ENCODE data around the gene HTR4.

The HTR4 gene

GRCh38 chr5:148595697-148596096 is 58.6 kb downstream of the HTR4 start:
- Histone ChIP-seq H2BK15ac (ENCODE audit: low read depth, poor library complexity, severe bottlenecking) (no peak overlapping the region), H3K9ac (ENCODE audit: low read length) (no peak overlapping the region)
- WGBS, result 90% methylated on average over 5 of the region's 5 CpGs

GRCh38 chr5:148586796-148587195 is 67.5 kb downstream of the HTR4 start:
- no peaks in the 10 kb centered on the region for H3K27me3 ChIP-seq (ENCODE audit: control insufficient read depth in 1 of 2, insufficient read depth in 1 of 2, low read length in 2 of 2)
- no peaks in the 10 kb centered on the region for H3K36me3 ChIP-seq (ENCODE audit: control insufficient read depth in 1 of 2, insufficient read depth in 2 of 2, low read depth in 1 of 2, low read length in 2 of 2)
- H3K4ac ChIP-seq (ENCODE audit: low read depth in 1 of 2, low read length in 2 of 2), result no peak overlapping the region
- no peak overlapping the region for H2BK5ac ChIP-seq (ENCODE audit: low read depth, low read length, poor library complexity, severe bottlenecking)
- H2BK12ac ChIP-seq (ENCODE audit: low read length in 2 of 2), result no peak overlapping the region
- H3K27ac ChIP-seq (ENCODE audit: low read length, poor library complexity, severe bottlenecking), result no peak overlapping the region
- no peak overlapping the region for H2AK5ac ChIP-seq (ENCODE audit: low read length, severe bottlenecking)
- no peak overlapping the region for H3K14ac ChIP-seq (ENCODE audit: low read length in 2 of 2)
- H4K8ac ChIP-seq (ENCODE audit: low read length), result no peak overlapping the region
- 49% methylated on average over 2 of the region's 2 CpGs for WGBS
- H4K91ac ChIP-seq (ENCODE audit: low read length), result no peak overlapping the region
- H2BK120ac ChIP-seq (ENCODE audit: low read depth, low read length), result no peak overlapping the region
- H3K4me1 ChIP-seq (ENCODE audit: control insufficient read depth, insufficient read depth, low read depth, low read length), result no peaks in the 10 kb centered on the region
- H3K79me1 ChIP-seq (replicated peaks; ENCODE audit: low read length, poor library complexity, severe bottlenecking), result no peaks in the 10 kb centered on the region
- H3K4me3 ChIP-seq (ENCODE audit: insufficient read depth in 1 of 2, low read depth in 1 of 2, low read length in 2 of 2), result no peak overlapping the region
- no peak for DNase-seq
- H3K23ac ChIP-seq (ENCODE audit: low read length in 2 of 2), result no peak overlapping the region
- no peak overlapping the region for H2BK15ac ChIP-seq (ENCODE audit: low read depth, poor library complexity, severe bottlenecking)
- H3K18ac ChIP-seq (ENCODE audit: low read depth in 1 of 2, low read length in 2 of 2), result no peak overlapping the region
- H3K4me2 ChIP-seq (ENCODE audit: low read length, poor library complexity, severe bottlenecking), result no peak overlapping the region
- H3K9me3 ChIP-seq (ENCODE audit: control insufficient read depth, low read length), result no peaks in the 10 kb centered on the region
- H2AFZ ChIP-seq (ENCODE audit: low read depth, low read length), result no peak overlapping the region
- no peak overlapping the region for H3K9ac ChIP-seq (ENCODE audit: low read length)

More at GRCh38 chr5:148595697-148596096, 58.6 kb downstream of the HTR4 start:
- no peak overlapping the region for H3K27ac ChIP-seq (ENCODE audit: low read length, poor library complexity, severe bottlenecking)
- H2AFZ ChIP-seq (ENCODE audit: low read depth, low read length), result no peak overlapping the region
- no peaks in the 10 kb centered on the region for H3K4me1 ChIP-seq (ENCODE audit: control insufficient read depth, insufficient read depth, low read depth, low read length)
- H2BK5ac ChIP-seq (ENCODE audit: low read depth, low read length, poor library complexity, severe bottlenecking), result no peak overlapping the region
- H3K36me3 ChIP-seq (ENCODE audit: control insufficient read depth in 1 of 2, insufficient read depth in 2 of 2, low read depth in 1 of 2, low read length in 2 of 2), result no peaks in the 10 kb centered on the region
- H3K4ac ChIP-seq (ENCODE audit: low read depth in 1 of 2, low read length in 2 of 2), result no peak overlapping the region
- no peak overlapping the region for H2BK12ac ChIP-seq (ENCODE audit: low read length in 2 of 2)
- no peak overlapping the region for H3K4me2 ChIP-seq (ENCODE audit: low read length, poor library complexity, severe bottlenecking)
- H3K27me3 ChIP-seq (ENCODE audit: control insufficient read depth in 1 of 2, insufficient read depth in 1 of 2, low read length in 2 of 2), result no peaks in the 10 kb centered on the region
- no peak for DNase-seq
- H2BK120ac ChIP-seq (ENCODE audit: low read depth, low read length), result no peak overlapping the region
- peaks cover 22% of the 10 kb centered on the region for H3K9me3 ChIP-seq (ENCODE audit: control insufficient read depth, low read length)
- no peak overlapping the region for H3K14ac ChIP-seq (ENCODE audit: low read length in 2 of 2)
- no peak overlapping the region for H2AK5ac ChIP-seq (ENCODE audit: low read length, severe bottlenecking)
- no peak overlapping the region for H3K18ac ChIP-seq (ENCODE audit: low read depth in 1 of 2, low read length in 2 of 2)
- no peak overlapping the region for H3K4me3 ChIP-seq (ENCODE audit: insufficient read depth in 1 of 2, low read depth in 1 of 2, low read length in 2 of 2)
- H4K8ac ChIP-seq (ENCODE audit: low read length), result no peak overlapping the region
- H3K79me1 ChIP-seq (replicated peaks; ENCODE audit: low read length, poor library complexity, severe bottlenecking), result no peaks in the 10 kb centered on the region
- H3K23ac ChIP-seq (ENCODE audit: low read length in 2 of 2), result no peak overlapping the region
- H4K91ac ChIP-seq (ENCODE audit: low read length), result no peak overlapping the region

- H3K4ac ChIP-seq (ENCODE audit: low read depth in 1 of 2, low read length in 2 of 2), result no peak overlapping the region
- H2BK12ac ChIP-seq (ENCODE audit: low read length in 2 of 2), result no peak overlapping the region
- H3K23ac ChIP-seq (ENCODE audit: low read length in 2 of 2), result no peak overlapping the region
- no peak overlapping the region for H2AK5ac ChIP-seq (ENCODE audit: low read length, severe bottlenecking)
- H3K9ac ChIP-seq (ENCODE audit: low read length), result no peak overlapping the region
- H3K4me1 ChIP-seq (ENCODE audit: control insufficient read depth, insufficient read depth, low read depth, low read length), result no peaks in the 10 kb centered on the region
- no peak overlapping the region for H3K18ac ChIP-seq (ENCODE audit: low read depth in 1 of 2, low read length in 2 of 2)
- DNase-seq, result no peak
- H3K79me1 ChIP-seq (replicated peaks; ENCODE audit: low read length, poor library complexity, severe bottlenecking), result no peaks in the 10 kb centered on the region
- no peak overlapping the region for H2BK5ac ChIP-seq (ENCODE audit: low read depth, low read length, poor library complexity, severe bottlenecking)
- H3K27me3 ChIP-seq (ENCODE audit: control insufficient read depth in 1 of 2, insufficient read depth in 1 of 2, low read length in 2 of 2), result no peaks in the 10 kb centered on the region
- no peak overlapping the region for H4K91ac ChIP-seq (ENCODE audit: low read length)
- H3K4me2 ChIP-seq (ENCODE audit: low read length, poor library complexity, severe bottlenecking), result no peak overlapping the region
- H2BK120ac ChIP-seq (ENCODE audit: low read depth, low read length), result no peak overlapping the region
- H3K14ac ChIP-seq (ENCODE audit: low read length in 2 of 2), result no peak overlapping the region
- H3K4me3 ChIP-seq (ENCODE audit: insufficient read depth in 1 of 2, low read depth in 1 of 2, low read length in 2 of 2), result no peak overlapping the region
- H3K27ac ChIP-seq (ENCODE audit: low read length, poor library complexity, severe bottlenecking), result no peak overlapping the region
- no peak overlapping the region for H4K8ac ChIP-seq (ENCODE audit: low read length)
- H3K9me3 ChIP-seq (ENCODE audit: control insufficient read depth, low read length), result no peaks in the 10 kb centered on the region
- no peak overlapping the region for H2BK15ac ChIP-seq (ENCODE audit: low read depth, poor library complexity, severe bottlenecking)
- H3K36me3 ChIP-seq (ENCODE audit: control insufficient read depth in 1 of 2, insufficient read depth in 2 of 2, low read depth in 1 of 2, low read length in 2 of 2), result no peaks in the 10 kb centered on the region
- no peak overlapping the region for H2AFZ ChIP-seq (ENCODE audit: low read depth, low read length)
Observed at GRCh38 chr5:148585988-148586387, 68.3 kb downstream of the HTR4 start.

GRCh38 chr5:148584103-148584502 is 70.2 kb downstream of the HTR4 start:
- no peak overlapping the region for H2BK120ac ChIP-seq (ENCODE audit: low read depth, low read length)
- no peak overlapping the region for H4K91ac ChIP-seq (ENCODE audit: low read length)
- no peak overlapping the region for H3K4me2 ChIP-seq (ENCODE audit: low read length, poor library complexity, severe bottlenecking)
- H2AFZ ChIP-seq (ENCODE audit: low read depth, low read length), result no peak overlapping the region
- H3K79me1 ChIP-seq (replicated peaks; ENCODE audit: low read length, poor library complexity, severe bottlenecking), result no peaks in the 10 kb centered on the region
- H3K14ac ChIP-seq (ENCODE audit: low read length in 2 of 2), result no peak overlapping the region
- no peak overlapping the region for H2AK5ac ChIP-seq (ENCODE audit: low read length, severe bottlenecking)
- H4K8ac ChIP-seq (ENCODE audit: low read length), result no peak overlapping the region
- H3K9ac ChIP-seq (ENCODE audit: low read length), result no peak overlapping the region
- no peak overlapping the region for H2BK12ac ChIP-seq (ENCODE audit: low read length in 2 of 2)
- H3K18ac ChIP-seq (ENCODE audit: low read depth in 1 of 2, low read length in 2 of 2), result no peak overlapping the region
- H3K4me3 ChIP-seq (ENCODE audit: insufficient read depth in 1 of 2, low read depth in 1 of 2, low read length in 2 of 2), result no peak overlapping the region
- no peak overlapping the region for H2BK15ac ChIP-seq (ENCODE audit: low read depth, poor library complexity, severe bottlenecking)
- no peaks in the 10 kb centered on the region for H3K27me3 ChIP-seq (ENCODE audit: control insufficient read depth in 1 of 2, insufficient read depth in 1 of 2, low read length in 2 of 2)
- H3K27ac ChIP-seq (ENCODE audit: low read length, poor library complexity, severe bottlenecking), result no peak overlapping the region
- no peak overlapping the region for H3K4ac ChIP-seq (ENCODE audit: low read depth in 1 of 2, low read length in 2 of 2)
- no peaks in the 10 kb centered on the region for H3K36me3 ChIP-seq (ENCODE audit: control insufficient read depth in 1 of 2, insufficient read depth in 2 of 2, low read depth in 1 of 2, low read length in 2 of 2)
- no peak for DNase-seq
- no peak overlapping the region for H3K23ac ChIP-seq (ENCODE audit: low read length in 2 of 2)
- H3K9me3 ChIP-seq (ENCODE audit: control insufficient read depth, low read length), result peaks cover 2% of the 10 kb centered on the region
- no peaks in the 10 kb centered on the region for H3K4me1 ChIP-seq (ENCODE audit: control insufficient read depth, insufficient read depth, low read depth, low read length)
- no peak overlapping the region for H2BK5ac ChIP-seq (ENCODE audit: low read depth, low read length, poor library complexity, severe bottlenecking)
